T-helper 2 cell (primary cell): Measurements from ENCODE around the gene FCAMR.

Experiments used
- DNase-seq, 5 experiments: peaks; one replicate each; pipeline versions ENCODE4 v3.0.0 to v3.0.0-alpha.2; 2012 to 2022

The FCAMR gene

GRCh38 chr1:206955476-206956451, 14.5 kb downstream of the FCAMR start:
- no peak for DNase-seq

GRCh38 chr1:206954459-206955342, 15.6 kb downstream of the FCAMR start:
- no peak for DNase-seq

- no peak for DNase-seq
Measured at GRCh38 chr1:206953626-206954025, 16.6 kb downstream of the FCAMR start.

- no peak for DNase-seq
Measured at GRCh38 chr1:206953126-206953525, 17.1 kb downstream of the FCAMR start.

GRCh38 chr1:206952171-206952570, 18.1 kb downstream of the FCAMR start:
- DNase-seq = no peak

GRCh38 chr1:206951318-206952100, 18.8 kb downstream of the FCAMR start:
- DNase-seq = no peak

- DNase-seq = no peak
Measured at GRCh38 chr1:206949641-206950040, 20.6 kb downstream of the FCAMR start.

GRCh38 chr1:206949208-206949607, 21.1 kb downstream of the FCAMR start:
- no peak for DNase-seq

- no peak for DNase-seq
Measured at GRCh38 chr1:206947255-206947654, 23.0 kb downstream of the FCAMR start.

GRCh38 chr1:206946261-206946660, 24.0 kb downstream of the FCAMR start, which contains the start of gene PIGR:
Gene PIGR, minus strand, starts transcription at chr1:206946466. Its CDS starts 5,935 bp downstream, at chr1:206940531.
- DNase-seq = no peak

- DNase-seq = no peak
Measured at GRCh38 chr1:206945779-206946178, 24.5 kb downstream of the FCAMR start.

GRCh38 chr1:206944703-206945102, 25.6 kb downstream of the FCAMR start:
- DNase-seq = peak in 1 of 5 experiments; percentile 63

GRCh38 chr1:206941766-206942418, 28.4 kb downstream of the FCAMR start:
- no peak for DNase-seq

GRCh38 chr1:206940588-206940936, 29.7 kb downstream of the FCAMR start:
- no peak for DNase-seq

- no peak for DNase-seq
Measured at GRCh38 chr1:206939841-206940587, 30.2 kb downstream of the FCAMR start.

GRCh38 chr1:206939131-206939530, 31.1 kb downstream of the FCAMR start:
- DNase-seq = no peak

GRCh38 chr1:206937425-206937824, 32.8 kb downstream of the FCAMR start:
- DNase-seq = no peak

GRCh38 chr1:206935491-206936067, 34.7 kb downstream of the FCAMR start:
- DNase-seq = peak in 3 of 5 experiments; percentile 19 to 51 (median 27)

GRCh38 chr1:206933333-206933945, 36.8 kb downstream of the FCAMR start:
- DNase-seq = peak in 4 of 5 experiments; percentile 43 to 60 (median 54)

GRCh38 chr1:206932177-206932576, 38.1 kb downstream of the FCAMR start:
- DNase-seq = no peak
